ENCODE data around the gene RPLP1. TPM values are rescaled to one million over a fixed set of nuclear protein-coding genes. Genes with fewer than 3 reads are reported as not detected.

RPLP1 gene
- total and polyA plus RNA-seq, 9 of the 15 experiments (the other 6 are each of a cell fraction or from before 2014, with no cell fraction given): 76.3 to 3,053 (median 847) TPM

- peaks cover 56% of the 10 kb centered on the region for H3K79me2 ChIP-seq (ENCODE audit: control insufficient read depth, insufficient read depth, low read length)
- H3K4me3 ChIP-seq: peak overlapping the region; percentile 98
- H3K4me2 ChIP-seq (ENCODE audit: insufficient read depth, low read length): peak overlapping the region; percentile 88
- DNase-seq (ENCODE audit: extremely low read depth in 1 of 4, low spot score in 3 of 4) (peak in 1 of 4 experiments; percentile 27), ATAC-seq (no peak), FAIRE-seq (no peak)
- ChIA-PET POLR2A (interaction anchor here (0.9 to 5.9 kb wide), 11 partner anchors 7 to 637 kb away, joined by 3 to 127 read pairs (median 4); partner anchors contain the start of gene KIF23), CTCF (ENCODE audit: low intra/inter-chr PET ratio) (no interaction called here)
- H2AFZ ChIP-seq (ENCODE audit: low read depth, low read length): no peak overlapping the region
- intact Hi-C loops (cut with micrococcal nuclease): loop anchor here (5.0 kb wide), 1 partner anchor 38 kb away; no protein-coding TSS in a partner anchor
- H3K9me1 ChIP-seq (ENCODE audit: control insufficient read depth, insufficient read depth, low read length): peaks cover 5% of the 10 kb centered on the region
- in situ Hi-C loops (cut with MboI): no loop called here
- no peaks in the 10 kb centered on the region for H3K27me3 ChIP-seq (ENCODE audit: control insufficient read depth in 2 of 2, insufficient read depth in 2 of 2, low read length in 2 of 2)
- 4% methylated on average over 5 of the region's 5 CpGs for WGBS (ENCODE audit: insufficient coverage, low coverage, missing lambda C conversion rate)
- H3K36me3 ChIP-seq (ENCODE audit: control insufficient read depth, insufficient read depth, low read length): peaks cover 45% of the 10 kb centered on the region
- H3K27ac ChIP-seq (ENCODE audit: extremely low read depth, low read depth, low read length): no peak overlapping the region; the same call in 2 of the 3 replicates
- H3K9me3 ChIP-seq (replicated peaks; ENCODE audit: control insufficient read depth, insufficient read depth, low read depth, low read length): no peaks in the 10 kb centered on the region
- peaks cover 9 to 16% of the 10 kb centered on the region in 2 experiments; a peak in 4 of 5 replicates for H3K4me1 ChIP-seq (replicated peaks in 1 of 2; ENCODE audit: control insufficient read depth in 2 of 2, insufficient read depth in 2 of 2, low read length in 2 of 2)
- peaks cover 39% of the 10 kb centered on the region for H4K20me1 ChIP-seq (replicated peaks; ENCODE audit: control insufficient read depth, insufficient read depth, low read length)
- H3K9ac ChIP-seq (ENCODE audit: insufficient read depth in 1 of 2, low read depth in 2 of 2, low read length in 2 of 2): peak overlapping the region; percentile 86 to 94
- no TSS peak for BruUV-seq (replicated peaks)
- TF ChIP-seq CHD1 (IDR thresholded peaks at IDR 0.05; ENCODE audit: low read length) (peak; percentile 15), HNRNPH1 (optimal IDR thresholded peaks at IDR 0.05; ENCODE audit: low read depth, low read length) (no peak), ZNF444 (CRISPR knock-in tag; IDR thresholded peaks at IDR 0.05) (no peak), TAF1 (IDR thresholded peaks at IDR 0.05; ENCODE audit: control insufficient read depth, extremely low read depth, insufficient read depth, low read length, severe bottlenecking) (no peak), SUPT5H (IDR thresholded peaks at IDR 0.05) (no peak; the same call in 1 of the 2 replicates), RBFOX2 (IDR thresholded peaks at IDR 0.05; ENCODE audit: low read depth, low read length) (peak; percentile 48), MCM3 (IDR thresholded peaks at IDR 0.05) (no peak), POLR2B (IDR thresholded peaks at IDR 0.05; ENCODE audit: low read depth, partially characterized antibody) (peak; percentile 15), ZNF449 (CRISPR knock-in tag; IDR thresholded peaks at IDR 0.05) (no peak), CHD7 (IDR thresholded peaks at IDR 0.05; ENCODE audit: low read depth, low read length) (no peak)
Measured at GRCh38 chr15:69454953-69455352, 2.3 kb downstream of the RPLP1 start.

Data from K562 (cell line).